Testis (tissue), 3 donors: ENCODE results near the gene ANO2. TPM values are rescaled to one million over a fixed set of nuclear protein-coding genes. Genes with fewer than 3 reads are reported as not detected.

Experiments
- DNase-seq: peaks from one replicate; pipeline ENCODE4 v3.0.0-alpha.2; 2019
- H3K27ac ChIP-seq, 2 donors: fragments of 200-600 bp; sonication (generic); one replicate each; pipeline ENCODE4 v1.5.1; 2019
- H3K27me3 ChIP-seq: fragments of 200-600 bp; sonication (generic); one replicate; pipeline ENCODE4 v1.5.1; 2019
- H3K36me3 ChIP-seq: fragments of 200-600 bp; sonication (generic); one replicate; pipeline ENCODE4 v1.5.1; 2017; ENCODE audit warnings: low read depth; ENCODE audit errors: missing control alignments
- H3K4me1 ChIP-seq: fragments of 200-600 bp; sonication (generic); one replicate; pipeline ENCODE4 v1.5.1; 2019
- H3K4me3 ChIP-seq, 2 donors: fragments of 200-600 bp; sonication (generic); one replicate each; pipeline ENCODE4 v1.5.1; 2017 to 2019
- H3K9me3 ChIP-seq: fragments of 200-600 bp; sonication (generic); one replicate; pipeline ENCODE4 v1.5.1; 2017
- POLR2A ChIP-seq: fragments of 450-650 bp; IDR thresholded peaks from one replicate; pipeline ENCODE4 v1.6.1; 2017; ENCODE audit warnings: antibody characterized with exemption, mild to moderate bottlenecking, moderate library complexity
- WGBS, 2 donors: methylation state at CpG; one replicate each; pipeline ENCODE4 v1.1.5; 2018; 5-methylcytosine and 5-hydroxymethylcytosine counted together
- intact Hi-C: fragments of 100-400 bp; cut with DNase I; formaldehyde crosslinking; loops from one replicate; pipeline ENCODE4 v1.15.1; 2023; ENCODE audit warnings: low total_unique reads
- polyA plus RNA-seq: library from polyadenylated mRNA; stranded (reverse); fragments of 350-450 nt; fragmentation: Illumina TruSeq; extraction: RNeasy Lipid Tissue Mini Kit (QIAGEN cat#74804); gene quantifications from one replicate; pipeline ENCODE4 v1.2.3, GENCODE V29; 2014; ENCODE audit warnings: low read depth, low replicate concordance; ENCODE audit not compliant: insufficient read depth
- total RNA-seq, 2 donors: library from RNA; depleted of rRNA; stranded (reverse); fragments of >200 nt; gene quantifications; one replicate each; pipeline ENCODE4 v1.2.3, GENCODE V29; 2016
- TF ChIP-seq, protein P1 (sequence below), 3 experiments: fragments of 450-650 bp in 2 of 3; fragments of 200-600 bp in 1 of 3; sonication (generic) in 1 of 3; IDR thresholded peaks; one replicate each; pipeline ENCODE4 v1.5.1; 2016 to 2019; ENCODE audit warnings: antibody characterized with exemption in 3 of 3, mild to moderate bottlenecking in 2 of 3, moderate library complexity in 1 of 3

ANO2 gene
- total and polyA plus RNA-seq, 3 donors from 2014 or later, result 9.8 to 24.5 (median 24.4) TPM

DNA sequence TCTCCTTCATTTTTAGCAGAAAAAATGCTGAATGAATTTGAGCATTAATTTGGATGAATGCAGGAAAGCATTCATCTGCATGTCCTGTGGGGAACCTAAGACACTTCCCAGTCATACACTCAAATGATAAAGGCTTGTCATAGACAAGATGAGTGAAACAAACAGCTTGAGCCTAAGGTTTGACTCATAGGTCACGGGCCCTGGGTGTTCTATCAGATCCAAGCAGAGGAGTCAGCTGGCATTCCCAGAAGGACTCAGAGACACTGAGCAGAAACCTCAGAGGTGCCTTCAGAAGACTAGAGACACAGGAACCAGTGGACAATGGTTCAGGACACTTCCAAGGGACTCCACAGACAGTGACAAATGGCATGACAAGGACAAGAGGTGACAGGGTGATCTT is 329.3 kb downstream of the ANO2 start:
- no peak overlapping the region for H3K27ac ChIP-seq
- H3K36me3 ChIP-seq, result no peaks in the 10 kb centered on the region
- TF ChIP-seq POLR2A, result no peak
- TF ChIP-seq, protein P1, sequence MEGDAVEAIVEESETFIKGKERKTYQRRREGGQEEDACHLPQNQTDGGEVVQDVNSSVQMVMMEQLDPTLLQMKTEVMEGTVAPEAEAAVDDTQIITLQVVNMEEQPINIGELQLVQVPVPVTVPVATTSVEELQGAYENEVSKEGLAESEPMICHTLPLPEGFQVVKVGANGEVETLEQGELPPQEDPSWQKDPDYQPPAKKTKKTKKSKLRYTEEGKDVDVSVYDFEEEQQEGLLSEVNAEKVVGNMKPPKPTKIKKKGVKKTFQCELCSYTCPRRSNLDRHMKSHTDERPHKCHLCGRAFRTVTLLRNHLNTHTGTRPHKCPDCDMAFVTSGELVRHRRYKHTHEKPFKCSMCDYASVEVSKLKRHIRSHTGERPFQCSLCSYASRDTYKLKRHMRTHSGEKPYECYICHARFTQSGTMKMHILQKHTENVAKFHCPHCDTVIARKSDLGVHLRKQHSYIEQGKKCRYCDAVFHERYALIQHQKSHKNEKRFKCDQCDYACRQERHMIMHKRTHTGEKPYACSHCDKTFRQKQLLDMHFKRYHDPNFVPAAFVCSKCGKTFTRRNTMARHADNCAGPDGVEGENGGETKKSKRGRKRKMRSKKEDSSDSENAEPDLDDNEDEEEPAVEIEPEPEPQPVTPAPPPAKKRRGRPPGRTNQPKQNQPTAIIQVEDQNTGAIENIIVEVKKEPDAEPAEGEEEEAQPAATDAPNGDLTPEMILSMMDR (IDR thresholded peaks at IDR 0.05), result no peak
- no peak for DNase-seq
- intact Hi-C loops, result no loop called here
- WGBS, 2 donors, result 80 to 95% methylated on average over 1 of the region's 1 CpG
- no peaks in the 10 kb centered on the region for H3K27me3 ChIP-seq
- H3K4me1 ChIP-seq, result no peaks in the 10 kb centered on the region
- H3K9me3 ChIP-seq, result no peaks in the 10 kb centered on the region
- H3K4me3 ChIP-seq, result no peak overlapping the region

DNA sequence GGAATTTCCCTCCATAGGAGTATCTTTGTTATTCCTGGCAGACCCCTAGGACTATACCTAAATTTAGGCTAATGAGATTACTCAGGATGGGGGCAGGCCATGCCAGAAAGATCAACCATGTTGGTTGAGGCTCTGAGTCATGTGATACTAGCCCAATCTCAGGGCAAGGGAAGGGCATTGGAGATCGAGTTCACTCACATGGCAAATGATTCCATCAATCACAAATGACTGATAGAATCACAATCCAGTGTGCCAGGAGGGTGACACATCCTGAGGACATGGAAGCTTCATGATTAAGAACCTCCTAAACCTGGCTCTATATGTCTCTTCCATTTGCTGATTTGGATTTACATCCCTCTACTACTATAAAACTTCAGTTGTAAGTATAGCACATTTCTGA is 330.8 kb downstream of the ANO2 start:
- no peak for DNase-seq
- Histone ChIP-seq H3K27me3 (no peaks in the 10 kb centered on the region), H3K36me3 (no peaks in the 10 kb centered on the region), H3K4me1 (no peaks in the 10 kb centered on the region), H3K4me3 (no peak overlapping the region), H3K9me3 (no peaks in the 10 kb centered on the region), H3K27ac (no peak overlapping the region)
- 80 to 96% methylated on average over 1 of the region's 1 CpG for WGBS, 2 donors
- intact Hi-C loops, result no loop called here
- TF ChIP-seq, protein P1 (IDR thresholded peaks at IDR 0.05), result no peak
- no peak for TF ChIP-seq POLR2A

DNA sequence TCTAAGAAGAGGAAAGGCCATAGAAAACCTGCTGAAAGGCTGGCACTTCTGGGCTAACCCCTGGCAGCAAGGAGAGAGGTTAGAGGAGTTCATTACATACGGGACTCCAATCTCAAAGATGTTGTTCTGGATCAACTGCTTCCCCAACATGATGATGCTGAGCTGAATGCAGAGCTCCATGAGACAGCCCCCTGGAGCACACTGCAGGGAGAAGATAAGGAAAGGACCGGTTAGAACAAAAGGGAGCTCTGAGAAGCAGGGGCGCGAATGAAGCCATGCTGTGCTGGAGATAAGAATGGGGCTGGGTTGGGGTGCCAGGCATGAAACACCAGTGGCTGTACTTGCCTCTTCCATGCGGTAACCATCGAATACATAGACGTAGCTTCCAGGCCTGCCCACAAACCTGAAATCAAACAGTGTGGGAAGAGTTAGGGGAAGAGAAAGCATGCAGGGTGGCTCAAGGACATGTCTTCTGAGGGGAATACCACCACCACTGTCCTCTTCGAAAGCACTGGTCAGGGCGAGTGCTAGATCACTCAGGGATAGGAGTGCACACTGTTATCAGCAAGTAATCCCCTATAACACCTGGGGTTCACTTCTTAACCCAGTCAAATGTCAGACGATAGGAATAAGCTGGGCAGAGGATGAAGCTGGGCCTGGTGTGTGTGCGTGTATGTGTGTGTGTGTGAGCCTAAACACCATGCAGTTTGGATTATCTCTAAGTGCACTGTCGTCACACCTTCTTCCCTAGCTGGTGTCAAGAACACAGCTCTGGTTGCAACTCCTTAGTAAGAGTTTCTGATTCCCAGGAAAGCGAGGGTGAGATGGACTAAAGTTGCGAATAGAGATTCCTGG is 332.3 kb downstream of the ANO2 start:
- no peaks in the 10 kb centered on the region for H3K9me3 ChIP-seq
- no peaks in the 10 kb centered on the region for H3K4me1 ChIP-seq
- WGBS, 2 donors, result 85 to 89% methylated on average over 14 of the region's 14 CpGs
- no peak for TF ChIP-seq POLR2A
- TF ChIP-seq, protein P1 (IDR thresholded peaks at IDR 0.05), result no peak
- no peaks in the 10 kb centered on the region for H3K27me3 ChIP-seq
- intact Hi-C loops, result no loop called here
- H3K27ac ChIP-seq, result no peak overlapping the region
- H3K36me3 ChIP-seq, result no peaks in the 10 kb centered on the region
- DNase-seq, result no peak
- no peak overlapping the region for H3K4me3 ChIP-seq

DNA sequence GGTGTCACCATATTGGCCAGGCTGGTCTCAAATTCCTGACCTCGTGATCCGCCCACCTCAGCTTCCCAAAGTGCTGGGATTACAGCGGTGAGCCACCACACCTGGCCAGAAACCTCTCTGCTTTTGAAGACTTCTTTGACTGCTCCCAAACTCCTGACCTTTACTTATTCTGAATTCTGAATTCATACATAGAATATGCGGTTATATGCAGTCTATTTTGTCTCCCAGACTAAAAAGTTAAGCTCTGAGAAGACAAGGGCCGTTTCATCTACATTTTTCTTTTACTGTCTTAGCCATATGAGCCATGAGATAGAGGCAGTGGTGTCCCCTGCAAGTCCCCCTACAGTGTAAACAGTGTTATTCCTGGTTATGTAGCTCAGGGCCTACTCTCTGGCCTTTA is 333.9 kb downstream of the ANO2 start:
- H3K9me3 ChIP-seq, result no peaks in the 10 kb centered on the region
- H3K36me3 ChIP-seq, result no peaks in the 10 kb centered on the region
- H3K27me3 ChIP-seq, result no peaks in the 10 kb centered on the region
- WGBS, 2 donors, result 89 to 97% methylated on average over 5 of the region's 5 CpGs
- intact Hi-C loops, result no loop called here
- DNase-seq, result no peak
- TF ChIP-seq, protein P1 (IDR thresholded peaks at IDR 0.05), result no peak
- TF ChIP-seq POLR2A, result no peak
- H3K4me1 ChIP-seq, result no peaks in the 10 kb centered on the region
- H3K4me3 ChIP-seq, result no peak overlapping the region
- H3K27ac ChIP-seq, result no peak overlapping the region

DNA sequence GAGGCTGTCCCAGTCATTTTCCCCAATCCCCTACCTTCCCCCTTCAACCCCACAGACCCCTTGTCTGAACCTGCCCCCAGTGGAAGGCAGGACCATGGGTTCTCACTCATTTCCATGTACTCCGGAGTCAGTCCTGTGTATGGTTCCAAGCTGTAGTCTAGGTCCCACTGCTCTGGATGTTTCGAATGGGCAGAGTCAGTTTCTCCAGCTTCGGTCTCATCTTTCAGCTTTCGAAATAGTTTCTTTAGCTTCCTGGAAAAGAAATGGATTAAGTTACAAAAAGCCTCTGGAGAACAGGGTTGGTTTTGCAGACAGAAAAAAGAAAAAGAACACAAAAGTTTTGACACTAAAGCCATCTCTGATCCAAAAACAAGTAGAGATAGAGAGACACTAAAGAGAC is 345.7 kb downstream of the ANO2 start:
- Histone ChIP-seq H3K27me3 (no peaks in the 10 kb centered on the region), H3K4me1 (no peaks in the 10 kb centered on the region), H3K4me3 (no peak overlapping the region), H3K36me3 (no peaks in the 10 kb centered on the region), H3K9me3 (no peaks in the 10 kb centered on the region), H3K27ac (no peak overlapping the region)
- whole genome bisulfite sequencing, 2 donors, result 96 to 98% methylated on average over 4 of the region's 4 CpGs
- DNase-seq, result no peak
- intact Hi-C loops, result no loop called here
- no peak for TF ChIP-seq POLR2A
- TF ChIP-seq, protein P1 (IDR thresholded peaks at IDR 0.05), result no peak
